CD4-positive, CD25-positive, alpha-beta regulatory T cell (primary cell): ENCODE measurements around the gene TTPAL. TPM values are rescaled to one million over a fixed set of nuclear protein-coding genes. Genes with fewer than 3 reads are reported as not detected.

Experiments
- ATAC-seq, 2 donors: fragments of 150-1000 bp; cut with Tn5 transposase; one replicate each; pipeline ENCODE4 v1.10.0; 2021; ENCODE audit warnings: low read depth in 2 of 2, moderate number of reproducible peaks in 2 of 2, moderate library complexity in 1 of 2
- DNase-seq, 3 donors: peaks; one replicate each; pipeline versions ENCODE4 v3.0.0 to v3.0.0-alpha.2; 2012 to 2022; ENCODE audit warnings: mixed read lengths in 1 of 3
- H3K27ac ChIP-seq: one replicate; pipeline ENCODE4 v1.7.0; 2013; ENCODE audit warnings: mild to moderate bottlenecking, low read length; ENCODE audit not compliant: insufficient read depth, poor library complexity, severe bottlenecking
- H3K27me3 ChIP-seq: one replicate; pipeline ENCODE4 v1.7.0; 2013; ENCODE audit warnings: low read length; ENCODE audit not compliant: control insufficient read depth, insufficient read depth
- H3K36me3 ChIP-seq: one replicate; pipeline ENCODE4 v1.7.0; 2013; ENCODE audit warnings: mild to moderate bottlenecking, low read length, moderate library complexity; ENCODE audit not compliant: control insufficient read depth, insufficient read depth
- H3K4me1 ChIP-seq: 2 replicates; pipeline ENCODE4 v1.7.0; 2013; ENCODE audit warnings: mild to moderate bottlenecking, low read length; ENCODE audit not compliant: insufficient read depth, control insufficient read depth, poor library complexity, severe bottlenecking
- H3K4me3 ChIP-seq: one replicate; pipeline ENCODE4 v1.7.0; 2013; ENCODE audit warnings: low read depth, mild to moderate bottlenecking, low read length, moderate library complexity
- H3K9me3 ChIP-seq, 2 experiments: 1 replicate in 1 of 2; 2 replicates in 1 of 2; pipeline ENCODE4 v1.7.0; 2013; ENCODE audit warnings: low read length in 2 of 2, mild to moderate bottlenecking in 1 of 2, moderate library complexity in 1 of 2; ENCODE audit not compliant: control insufficient read depth in 2 of 2
- H3K27ac Mint-ChIP-seq, 3 donors: one replicate each; pipeline ENCODE4 v1.8.0; 2020 to 2022; ENCODE audit warnings: mild to moderate bottlenecking in 3 of 3, mixed read lengths in 3 of 3, moderate library complexity in 2 of 3
- H3K27me3 Mint-ChIP-seq: one replicate; pipeline ENCODE4 v1.8.0; 2022; ENCODE audit warnings: mild to moderate bottlenecking, mixed read lengths
- H3K36me3 Mint-ChIP-seq: one replicate; pipeline ENCODE4 v1.8.0; 2020; ENCODE audit warnings: mixed read lengths
- H3K4me1 Mint-ChIP-seq, 4 donors: one replicate each; pipeline ENCODE4 v1.8.0; 2020 to 2022; ENCODE audit warnings: mixed read lengths in 4 of 4, mild to moderate bottlenecking in 1 of 4
- H3K4me3 Mint-ChIP-seq, 4 donors: one replicate each; pipeline ENCODE4 v1.8.0; 2020 to 2022; ENCODE audit warnings: mild to moderate bottlenecking in 4 of 4, mixed read lengths in 4 of 4, moderate library complexity in 3 of 4
- H3K9me3 Mint-ChIP-seq, 7 donors: one replicate each; pipeline ENCODE4 v1.8.0; 2020 to 2022; ENCODE audit warnings: mixed read lengths in 7 of 7, mild to moderate bottlenecking in 3 of 7, moderate library complexity in 2 of 7
- polyA plus RNA-seq, 4 donors: library from polyadenylated mRNA; unstranded; fragments of 300-500 nt; fragmentation: Illumina TruSeq; gene quantifications; one replicate each; pipeline ENCODE4 v1.2.3, GENCODE V29; 2021
- total RNA-seq: library from RNA; stranded (reverse); gene quantifications from one replicate; pipeline ENCODE4 v1.2.3, GENCODE V29; 2022

TTPAL gene
- total and polyA plus RNA-seq, 5 donors from 2014 or later = 11.5 to 14.4 (median 13.2) TPM

DNA sequence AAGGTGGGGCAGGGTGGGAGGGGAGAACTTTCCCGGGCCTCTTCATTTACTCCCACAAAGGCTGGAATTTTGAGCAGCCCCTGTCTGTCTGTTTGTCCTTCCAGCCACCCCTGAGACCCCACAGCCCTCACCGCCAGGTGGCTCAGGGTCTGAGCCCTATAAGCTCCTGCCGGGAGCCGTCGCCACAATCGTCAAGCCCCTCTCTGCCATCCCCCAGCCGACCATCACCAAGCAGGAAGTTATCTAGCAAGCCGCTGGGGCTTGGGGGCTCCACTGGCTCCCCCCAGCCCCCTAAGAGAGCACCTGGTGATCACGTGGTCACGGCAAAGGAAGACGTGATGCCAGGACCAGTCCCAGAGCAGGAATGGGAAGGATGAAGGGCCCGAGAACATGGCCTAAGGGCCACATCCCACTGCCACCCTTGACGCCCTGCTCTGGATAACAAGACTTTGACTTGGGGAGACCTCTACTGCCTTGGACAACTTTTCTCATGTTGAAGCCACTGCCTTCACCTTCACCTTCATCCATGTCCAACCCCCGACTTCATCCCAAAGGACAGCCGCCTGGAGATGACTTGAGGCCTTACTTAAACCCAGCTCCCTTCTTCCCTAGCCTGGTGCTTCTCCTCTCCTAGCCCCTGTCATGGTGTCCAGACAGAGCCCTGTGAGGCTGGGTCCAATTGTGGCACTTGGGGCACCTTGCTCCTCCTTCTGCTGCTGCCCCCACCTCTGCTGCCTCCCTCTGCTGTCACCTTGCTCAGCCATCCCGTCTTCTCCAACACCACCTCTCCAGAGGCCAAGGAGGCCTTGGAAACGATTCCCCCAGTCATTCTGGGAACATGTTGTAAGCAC, 46.0 kb upstream of the TTPAL start:
- Mint-ChIP-seq H3K9me3 (peaks cover 0 to 1% (median 0%) of the 10 kb centered on the region in 7 donors), H3K36me3 (no peaks in the 10 kb centered on the region), H3K4me3 (no peak overlapping the region), H3K27me3 (peaks cover 5% of the 10 kb centered on the region), H3K27ac (no peak overlapping the region), H3K4me1 (no peaks in the 10 kb centered on the region)
- Histone ChIP-seq H3K4me3 (no peak overlapping the region), H3K27me3 (no peaks in the 10 kb centered on the region), H3K36me3 (no peaks in the 10 kb centered on the region), H3K27ac (no peak overlapping the region), H3K4me1 (no peaks in the 10 kb centered on the region), H3K9me3 (no peaks in the 10 kb centered on the region)
- ATAC-seq (no peak), DNase-seq (no peak)

DNA sequence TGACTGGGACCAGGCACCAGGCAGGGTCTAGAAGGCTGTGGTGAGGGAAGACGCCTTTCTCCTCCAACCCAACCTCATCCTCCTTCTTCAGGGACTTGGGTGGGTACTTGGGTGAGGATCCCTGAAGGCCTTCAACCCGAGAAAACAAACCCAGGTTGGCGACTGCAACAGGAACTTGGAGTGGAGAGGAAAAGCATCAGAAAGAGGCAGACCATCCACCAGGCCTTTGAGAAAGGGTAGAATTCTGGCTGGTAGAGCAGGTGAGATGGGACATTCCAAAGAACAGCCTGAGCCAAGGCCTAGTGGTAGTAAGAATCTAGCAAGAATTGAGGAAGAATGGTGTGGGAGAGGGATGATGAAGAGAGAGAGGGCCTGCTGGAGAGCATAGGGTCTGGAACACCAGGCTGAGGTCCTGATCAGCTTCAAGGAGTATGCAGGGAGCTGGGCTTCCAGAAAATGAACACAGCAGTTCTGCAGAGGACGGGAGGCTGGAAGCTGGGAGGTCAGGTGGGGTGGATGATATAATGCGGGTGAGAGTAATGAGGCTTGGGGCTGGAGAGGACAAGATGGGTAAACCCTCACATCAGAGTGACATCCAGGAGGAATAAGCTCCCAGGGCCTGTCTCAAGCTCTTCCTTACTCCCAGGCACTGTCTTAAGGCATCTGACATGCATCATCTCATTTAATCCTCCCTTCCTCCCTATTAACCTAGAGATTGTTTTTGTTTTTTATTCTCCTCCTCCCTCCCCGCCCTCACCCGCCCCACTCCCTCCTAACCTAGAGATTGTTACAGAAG, 45.2 kb upstream of the TTPAL start:
- Histone ChIP-seq H3K27me3 (no peaks in the 10 kb centered on the region), H3K36me3 (no peaks in the 10 kb centered on the region), H3K27ac (no peak overlapping the region), H3K4me1 (no peaks in the 10 kb centered on the region), H3K9me3 (no peaks in the 10 kb centered on the region), H3K4me3 (no peak overlapping the region)
- no peak overlapping the region for H3K4me3 Mint-ChIP-seq
- ATAC-seq (no peak), DNase-seq (no peak)
- peaks cover 0 to 1% (median 0%) of the 10 kb centered on the region in 7 donors for H3K9me3 Mint-ChIP-seq
- H3K36me3 Mint-ChIP-seq = no peaks in the 10 kb centered on the region
- H3K27me3 Mint-ChIP-seq = peaks cover 5% of the 10 kb centered on the region
- H3K4me1 Mint-ChIP-seq = no peaks in the 10 kb centered on the region
- no peak overlapping the region for H3K27ac Mint-ChIP-seq

DNA sequence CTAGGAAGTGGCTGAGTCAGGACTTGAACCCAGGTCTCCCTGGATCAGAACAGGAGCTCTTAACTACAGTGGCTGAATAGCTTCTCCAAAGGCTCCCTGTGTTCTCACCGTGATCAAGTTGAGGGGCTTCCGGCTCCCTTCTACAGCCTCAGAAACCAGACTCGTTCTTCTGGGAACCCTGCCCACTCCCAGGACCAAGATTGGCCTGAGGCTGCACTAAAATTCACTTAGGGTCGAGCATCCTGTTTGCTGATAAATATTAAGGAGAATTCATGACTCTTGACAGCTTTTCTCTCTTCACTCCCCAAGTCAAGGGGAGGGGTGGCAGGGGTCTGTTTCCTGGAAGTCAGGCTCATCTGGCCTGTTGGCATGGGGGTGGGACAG, 44.6 kb upstream of the TTPAL start:
- Mint-ChIP-seq H3K4me3 (no peak overlapping the region), H3K27ac (no peak overlapping the region), H3K27me3 (peaks cover 5% of the 10 kb centered on the region), H3K9me3 (peaks cover 0 to 1% (median 0%) of the 10 kb centered on the region in 7 donors), H3K36me3 (no peaks in the 10 kb centered on the region), H3K4me1 (no peaks in the 10 kb centered on the region)
- Histone ChIP-seq H3K27ac (no peak overlapping the region), H3K9me3 (no peaks in the 10 kb centered on the region), H3K4me1 (no peaks in the 10 kb centered on the region), H3K27me3 (no peaks in the 10 kb centered on the region), H3K4me3 (no peak overlapping the region), H3K36me3 (no peaks in the 10 kb centered on the region)
- DNase-seq (no peak), ATAC-seq (no peak)

DNA sequence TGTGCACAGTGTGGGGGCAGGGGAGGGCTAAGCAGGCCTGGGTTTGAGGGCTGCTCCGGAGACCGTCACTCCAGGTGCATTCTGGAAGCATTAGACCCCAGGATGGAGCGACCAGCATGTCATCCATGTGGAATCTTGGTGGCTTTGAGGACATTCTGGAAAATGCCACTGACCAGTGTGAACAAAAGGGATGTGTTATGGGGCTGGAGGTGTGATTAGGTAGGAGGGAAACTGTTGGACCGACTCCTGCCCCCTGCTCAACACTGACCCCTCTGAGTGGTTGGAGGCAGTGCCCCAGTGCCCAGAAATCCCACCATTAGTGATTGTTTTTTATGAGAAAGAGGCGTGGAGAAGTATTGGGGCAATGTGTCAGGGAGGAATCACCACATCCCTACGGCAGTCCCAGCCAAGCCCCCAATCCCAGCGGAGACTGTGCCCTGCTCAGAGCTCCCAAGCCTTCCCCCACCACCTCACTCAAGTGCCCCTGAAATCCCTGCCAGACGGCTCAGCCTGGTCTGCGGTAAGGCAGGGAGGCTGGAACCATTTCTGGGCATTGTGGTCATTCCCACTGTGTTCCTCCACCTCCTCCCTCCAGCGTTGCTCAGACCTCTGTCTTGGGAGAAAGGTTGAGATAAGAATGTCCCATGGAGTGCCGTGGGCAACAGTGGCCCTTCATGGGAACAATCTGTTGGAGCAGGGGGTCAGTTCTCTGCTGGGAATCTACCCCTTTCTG, 44.0 kb upstream of the TTPAL start:
- no peak overlapping the region for H3K27ac Mint-ChIP-seq
- H3K36me3 Mint-ChIP-seq = no peaks in the 10 kb centered on the region
- H3K4me3 Mint-ChIP-seq = no peak overlapping the region
- H3K9me3 ChIP-seq = no peaks in the 10 kb centered on the region
- H3K27me3 ChIP-seq = no peaks in the 10 kb centered on the region
- H3K4me1 Mint-ChIP-seq = no peaks in the 10 kb centered on the region
- no peak for ATAC-seq
- no peak for DNase-seq
- no peaks in the 10 kb centered on the region for H3K4me1 ChIP-seq
- H3K27me3 Mint-ChIP-seq = peaks cover 5% of the 10 kb centered on the region
- H3K9me3 Mint-ChIP-seq = peaks cover 0 to 1% (median 0%) of the 10 kb centered on the region in 7 donors
- H3K4me3 ChIP-seq = no peak overlapping the region
- no peak overlapping the region for H3K27ac ChIP-seq
- H3K36me3 ChIP-seq = no peaks in the 10 kb centered on the region

DNA sequence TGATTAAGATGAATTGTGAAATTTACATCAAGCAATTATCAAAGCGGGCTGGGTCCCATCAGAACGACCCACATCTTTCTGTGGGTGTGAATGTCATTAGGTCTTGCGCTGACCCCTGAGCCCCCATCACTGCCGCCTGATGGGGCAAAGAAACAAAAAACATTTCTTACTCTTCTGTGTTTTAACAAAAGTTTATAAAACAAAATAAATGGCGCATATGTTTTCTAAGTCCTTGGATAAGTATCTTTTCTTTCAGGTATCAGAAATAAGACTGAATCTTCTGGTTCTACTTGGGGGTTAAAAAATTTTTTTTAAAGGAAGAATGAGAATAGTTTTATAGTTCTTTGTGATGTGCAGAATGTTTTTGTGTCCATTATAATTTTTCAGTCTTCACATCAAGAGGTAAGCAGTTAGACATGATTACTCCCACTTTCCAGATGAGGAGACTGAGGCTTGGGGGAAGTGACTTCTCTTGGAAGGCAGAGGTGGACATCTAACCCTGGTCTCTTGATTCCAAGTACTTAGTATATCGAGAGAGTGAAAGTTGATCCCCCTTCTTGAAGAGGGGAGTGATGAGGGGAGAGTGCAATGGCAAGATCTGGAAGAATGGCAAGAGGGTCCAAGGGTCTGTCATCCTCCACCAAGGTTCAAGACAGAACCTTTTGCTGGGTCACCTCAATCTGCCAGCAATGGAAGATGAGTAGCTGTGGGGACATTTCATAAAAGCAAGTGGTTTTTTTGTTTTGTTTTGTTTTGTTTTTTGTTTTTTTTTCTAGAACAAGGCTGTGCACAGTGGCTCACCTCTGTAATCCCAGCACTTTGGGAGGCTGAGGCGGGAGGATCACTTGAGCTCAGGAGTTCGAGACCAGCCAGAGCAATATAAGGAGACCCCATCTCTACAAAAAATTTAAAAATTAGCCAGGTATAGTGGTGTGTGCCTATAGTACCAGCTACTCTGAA, 42.8 kb upstream of the TTPAL start:
- DNase-seq = no peak
- Mint-ChIP-seq H3K36me3 (no peaks in the 10 kb centered on the region), H3K27me3 (peaks cover 5% of the 10 kb centered on the region), H3K4me3 (no peak overlapping the region), H3K27ac (no peak overlapping the region), H3K4me1 (no peaks in the 10 kb centered on the region), H3K9me3 (peaks cover 0 to 1% (median 0%) of the 10 kb centered on the region in 7 donors)
- ATAC-seq = no peak
- H3K36me3 ChIP-seq = no peaks in the 10 kb centered on the region
- no peak overlapping the region for H3K27ac ChIP-seq
- H3K4me1 ChIP-seq = no peaks in the 10 kb centered on the region
- H3K9me3 ChIP-seq = no peaks in the 10 kb centered on the region
- H3K4me3 ChIP-seq = no peak overlapping the region
- H3K27me3 ChIP-seq = no peaks in the 10 kb centered on the region

DNA sequence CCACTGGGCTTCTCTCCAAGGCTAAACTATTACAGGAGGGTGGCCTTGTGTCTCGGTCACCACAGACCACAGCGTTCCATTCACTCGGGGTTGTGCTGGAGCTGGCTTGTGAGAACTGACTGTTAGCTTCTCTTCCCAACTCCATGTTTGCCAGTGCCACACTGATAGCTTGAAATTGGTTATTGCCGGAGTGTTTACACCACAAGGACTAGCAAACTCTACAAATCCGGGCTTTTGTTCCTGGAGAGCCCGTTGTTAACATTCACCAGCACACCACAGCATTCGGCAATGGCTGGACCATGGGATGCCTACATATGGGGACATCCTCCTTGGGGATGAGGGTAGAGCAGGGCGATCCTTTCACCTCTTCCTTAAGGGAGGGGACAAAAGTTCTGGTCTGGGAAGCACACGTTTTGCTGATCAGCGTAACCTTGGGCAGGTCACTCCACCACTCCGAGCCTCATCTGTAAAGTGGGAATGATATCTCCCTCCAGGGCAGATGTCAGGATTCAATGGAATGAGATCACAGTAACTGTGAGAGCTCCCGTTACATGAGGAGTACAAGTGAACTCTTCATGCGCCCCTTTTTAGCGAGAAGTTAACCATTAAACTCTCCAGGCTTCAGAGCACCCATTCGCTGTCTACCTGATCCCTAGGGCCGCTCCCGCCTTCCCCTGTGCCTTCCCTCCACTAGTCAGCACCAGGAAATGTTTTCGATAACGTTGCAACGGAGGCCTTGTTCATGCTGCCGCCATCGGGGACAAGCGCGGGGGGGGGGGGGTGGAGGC, 41.7 kb upstream of the TTPAL start:
- Histone ChIP-seq H3K4me1 (no peaks in the 10 kb centered on the region), H3K9me3 (no peaks in the 10 kb centered on the region)
- H3K27me3 Mint-ChIP-seq = peaks cover 5% of the 10 kb centered on the region

More for the DNA sequence above, 41.7 kb upstream of the TTPAL start:
- ATAC-seq = no peak
- no peaks in the 10 kb centered on the region for H3K27me3 ChIP-seq
- Mint-ChIP-seq H3K36me3 (no peaks in the 10 kb centered on the region), H3K4me1 (no peaks in the 10 kb centered on the region), H3K4me3 (no peak overlapping the region), H3K9me3 (peaks cover 0 to 1% (median 0%) of the 10 kb centered on the region in 7 donors), H3K27ac (no peak overlapping the region)
- H3K27ac ChIP-seq = no peak overlapping the region
- DNase-seq = no peak
- H3K4me3 ChIP-seq = no peak overlapping the region
- no peaks in the 10 kb centered on the region for H3K36me3 ChIP-seq
